OCI-LY3 (cell line): ENCODE measurements around the gene SERPINH1.

Source experiments
- EZH2phosphoT487 ChIP-seq: fragments of 200-600 bp; shearing (Covaris generic); IDR thresholded peaks from 2 replicates; pipeline ENCODE4 v1.6.1; 2018; ENCODE audit warnings: antibody characterized with exemption, mixed run types, low read depth
- TF ChIP-seq, protein P1 (sequence below): fragments of 200-600, 300-600 bp; sonication (generic); IDR thresholded peaks from 2 replicates; pipeline ENCODE4 v1.5.1; 2014; ENCODE audit warnings: antibody characterized with exemption, low read length, low read depth

DNA sequence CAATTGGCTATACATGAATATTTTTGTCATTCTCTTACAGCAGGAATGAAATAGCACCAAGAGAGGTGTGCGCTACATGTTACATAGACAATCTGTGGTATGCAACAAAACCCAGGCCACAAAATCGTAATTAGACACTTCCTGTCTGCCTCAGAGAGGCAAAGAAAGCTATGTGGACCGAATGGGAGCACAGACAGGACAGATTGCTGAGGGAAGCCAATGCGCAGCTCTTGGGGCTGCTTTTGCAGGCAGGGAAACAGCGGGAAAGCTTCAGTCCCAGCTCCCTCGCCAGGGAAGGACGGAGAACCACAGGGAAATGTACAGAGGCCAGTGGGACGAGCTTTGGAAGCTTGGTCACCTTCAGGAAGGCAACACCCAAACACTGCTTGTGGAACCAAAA lies 40.9 kb downstream of the SERPINH1 start:
- TF ChIP-seq, protein P1, sequence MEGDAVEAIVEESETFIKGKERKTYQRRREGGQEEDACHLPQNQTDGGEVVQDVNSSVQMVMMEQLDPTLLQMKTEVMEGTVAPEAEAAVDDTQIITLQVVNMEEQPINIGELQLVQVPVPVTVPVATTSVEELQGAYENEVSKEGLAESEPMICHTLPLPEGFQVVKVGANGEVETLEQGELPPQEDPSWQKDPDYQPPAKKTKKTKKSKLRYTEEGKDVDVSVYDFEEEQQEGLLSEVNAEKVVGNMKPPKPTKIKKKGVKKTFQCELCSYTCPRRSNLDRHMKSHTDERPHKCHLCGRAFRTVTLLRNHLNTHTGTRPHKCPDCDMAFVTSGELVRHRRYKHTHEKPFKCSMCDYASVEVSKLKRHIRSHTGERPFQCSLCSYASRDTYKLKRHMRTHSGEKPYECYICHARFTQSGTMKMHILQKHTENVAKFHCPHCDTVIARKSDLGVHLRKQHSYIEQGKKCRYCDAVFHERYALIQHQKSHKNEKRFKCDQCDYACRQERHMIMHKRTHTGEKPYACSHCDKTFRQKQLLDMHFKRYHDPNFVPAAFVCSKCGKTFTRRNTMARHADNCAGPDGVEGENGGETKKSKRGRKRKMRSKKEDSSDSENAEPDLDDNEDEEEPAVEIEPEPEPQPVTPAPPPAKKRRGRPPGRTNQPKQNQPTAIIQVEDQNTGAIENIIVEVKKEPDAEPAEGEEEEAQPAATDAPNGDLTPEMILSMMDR: no peak
- TF ChIP-seq EZH2phosphoT487: no peak
